ENCODE data around the gene MATK.

Gene MATK, protein sequence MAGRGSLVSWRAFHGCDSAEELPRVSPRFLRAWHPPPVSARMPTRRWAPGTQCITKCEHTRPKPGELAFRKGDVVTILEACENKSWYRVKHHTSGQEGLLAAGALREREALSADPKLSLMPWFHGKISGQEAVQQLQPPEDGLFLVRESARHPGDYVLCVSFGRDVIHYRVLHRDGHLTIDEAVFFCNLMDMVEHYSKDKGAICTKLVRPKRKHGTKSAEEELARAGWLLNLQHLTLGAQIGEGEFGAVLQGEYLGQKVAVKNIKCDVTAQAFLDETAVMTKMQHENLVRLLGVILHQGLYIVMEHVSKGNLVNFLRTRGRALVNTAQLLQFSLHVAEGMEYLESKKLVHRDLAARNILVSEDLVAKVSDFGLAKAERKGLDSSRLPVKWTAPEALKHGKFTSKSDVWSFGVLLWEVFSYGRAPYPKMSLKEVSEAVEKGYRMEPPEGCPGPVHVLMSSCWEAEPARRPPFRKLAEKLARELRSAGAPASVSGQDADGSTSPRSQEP

DNA sequence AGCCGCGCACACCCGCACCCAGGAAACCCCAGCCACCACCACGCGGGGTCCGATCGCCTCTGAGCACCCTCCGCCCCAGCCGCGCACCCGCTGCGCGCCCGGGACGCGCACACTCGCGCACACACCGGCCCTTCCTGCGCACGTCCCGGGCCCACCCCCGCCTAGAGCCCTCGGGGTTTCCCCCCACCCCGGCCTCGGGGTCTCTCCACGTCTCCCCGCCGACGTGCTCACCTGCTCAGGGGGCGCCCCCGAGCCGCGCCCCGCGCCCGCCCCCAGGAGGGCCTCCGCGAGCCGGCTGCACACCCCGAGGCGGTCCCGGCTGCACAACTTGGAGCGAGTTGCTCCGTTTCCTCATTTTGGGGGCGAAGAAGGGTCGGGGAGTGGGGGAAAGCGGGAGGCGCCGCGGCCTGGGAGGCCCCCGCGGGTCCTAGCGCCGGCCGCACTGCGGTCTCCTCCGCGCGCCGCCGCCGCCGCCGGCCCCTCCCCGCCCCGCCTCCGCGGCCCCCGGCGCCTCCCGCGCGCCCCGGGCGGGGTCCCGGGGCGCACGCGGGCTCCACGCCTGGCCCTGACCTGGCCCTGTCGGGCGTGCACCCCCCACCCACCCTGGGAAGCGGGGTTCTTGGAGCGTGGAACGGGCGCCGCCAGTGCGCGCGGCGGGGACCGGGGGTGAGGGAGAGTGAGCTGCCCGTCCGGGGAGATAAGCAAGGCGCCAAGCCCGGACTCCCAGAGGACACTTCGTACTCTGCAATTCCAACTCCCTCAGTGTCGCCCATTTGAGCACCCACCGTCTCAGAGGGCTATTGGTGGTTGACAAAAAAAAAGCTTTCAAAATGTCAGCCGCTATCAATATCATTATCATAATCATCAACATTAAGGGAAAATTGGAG is at the start of gene MATK:
TSS of gene MATK (minus strand) at position 444 of the 887 bp plus-strand sequence. CDS start 1,246 bp downstream, outside the sequence.
- peak; percentile 21 to 36 for DNase-seq (ENCODE audit: low read depth in 2 of 2)

DNA sequence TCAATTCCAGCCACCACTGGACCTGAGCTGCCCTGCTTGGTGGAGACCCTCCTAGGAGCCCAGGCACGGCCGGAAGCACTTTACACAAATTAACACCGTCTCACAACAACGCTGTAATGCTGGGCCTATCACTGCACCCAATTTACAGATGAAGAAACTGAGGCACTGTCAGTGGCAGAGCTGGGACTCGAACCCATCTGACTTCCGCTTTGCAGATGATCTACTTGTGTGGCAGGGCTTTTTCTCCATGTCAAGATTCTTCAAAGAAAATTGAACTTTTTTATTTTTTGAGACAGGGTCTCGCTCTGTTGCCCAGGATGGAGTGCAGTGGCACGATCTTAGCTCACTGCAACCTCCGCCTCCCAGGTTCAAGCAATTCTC is 48.9 kb upstream of the MATK start:
- DNase-seq (ENCODE audit: low read depth in 2 of 2), result no peak

DNA sequence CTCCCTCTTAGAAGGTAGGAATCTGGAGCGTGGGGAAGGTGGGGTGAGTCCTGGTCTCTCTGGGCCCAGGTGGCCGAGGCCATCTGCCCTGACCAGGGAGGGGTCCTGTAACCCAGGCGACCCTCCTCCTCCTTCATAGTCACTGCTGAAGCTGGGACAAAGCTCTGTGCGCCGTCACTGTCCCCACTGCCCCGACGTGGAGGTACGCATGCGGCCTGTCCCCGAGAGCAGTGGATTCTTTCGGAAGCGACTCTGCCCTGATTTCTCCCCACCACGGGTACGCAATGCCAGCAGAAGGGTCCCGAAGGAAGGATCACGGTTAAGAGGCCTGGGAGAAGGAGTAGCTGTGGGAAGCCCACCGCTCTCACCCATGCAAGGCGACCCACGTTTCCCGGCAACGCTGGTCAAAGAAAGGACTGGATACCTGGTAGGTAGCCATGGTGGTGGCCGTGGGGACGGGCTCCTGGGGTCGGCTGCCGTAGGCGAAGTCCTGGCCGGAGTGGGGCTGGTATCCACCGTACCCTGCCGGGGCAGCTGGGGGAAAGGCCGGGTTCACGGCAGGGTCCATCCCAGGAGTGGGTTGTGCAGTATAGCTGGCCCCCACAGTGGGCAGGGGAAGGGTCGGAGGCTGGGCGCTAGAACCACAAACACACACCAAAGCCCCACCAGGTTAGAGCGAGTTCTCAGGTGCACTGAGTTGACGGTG is 48.3 kb upstream of the MATK start:
- no peak for DNase-seq (ENCODE audit: low read depth in 2 of 2)

DNA sequence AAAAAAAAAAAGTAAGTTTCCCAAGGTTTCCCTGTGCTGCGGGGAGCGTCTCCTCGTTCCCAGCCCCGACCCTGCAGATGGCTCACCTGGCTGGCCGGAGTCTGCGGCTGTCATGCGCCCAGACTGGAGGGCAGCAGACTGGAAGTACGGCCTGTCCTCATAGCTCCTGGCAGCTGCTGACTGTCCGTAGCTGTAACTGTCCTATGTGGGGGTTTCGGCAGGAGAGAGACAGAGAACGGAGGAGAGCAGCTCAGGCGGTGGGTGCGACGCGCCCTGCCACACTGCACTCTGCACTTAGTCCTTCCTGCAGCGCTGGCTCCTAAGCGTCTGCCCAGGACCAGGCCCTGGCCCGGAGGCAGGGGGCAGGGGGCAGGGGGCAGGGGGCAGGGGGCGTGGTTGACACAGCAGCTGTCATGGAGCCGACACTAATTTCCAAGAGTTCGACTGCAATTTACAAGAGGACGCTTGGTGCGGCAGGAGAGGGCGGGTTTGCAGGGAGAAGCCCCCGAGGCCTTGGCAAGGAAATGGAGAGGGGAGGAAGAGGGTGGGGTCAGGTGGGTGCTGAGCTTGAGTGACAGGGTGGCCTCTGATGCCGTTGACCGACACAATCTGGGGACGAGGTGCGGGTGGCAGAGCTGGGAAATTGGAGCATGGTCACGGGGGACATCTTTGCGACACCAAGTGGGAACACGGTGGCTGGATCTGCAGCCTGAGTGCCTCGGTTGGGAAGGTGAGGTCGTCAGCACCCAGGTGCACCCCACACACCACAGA is 47.6 kb upstream of the MATK start:
- no peak for DNase-seq (ENCODE audit: low read depth in 2 of 2)

DNA sequence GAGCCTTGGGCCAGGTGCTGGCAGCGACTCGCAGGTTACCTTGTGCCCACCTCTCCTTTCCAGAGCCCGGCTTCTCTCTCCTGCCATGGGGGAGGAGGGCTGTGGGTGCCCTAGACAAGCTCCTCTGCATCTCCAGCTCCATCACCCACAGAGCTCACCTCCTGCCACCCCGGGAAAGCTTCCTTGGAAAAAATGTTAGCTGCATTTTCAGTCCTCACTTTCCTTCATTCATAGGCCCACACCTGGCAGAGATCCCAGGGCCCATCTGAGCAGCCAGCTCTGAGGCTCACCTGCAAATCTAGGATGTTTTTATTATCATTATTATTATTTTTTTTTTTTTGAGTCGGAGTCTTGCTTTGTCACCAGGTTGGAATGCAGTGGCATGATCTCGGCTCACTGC is 45.8 kb upstream of the MATK start:
- no peak for DNase-seq (ENCODE audit: low read depth in 2 of 2)

DNA sequence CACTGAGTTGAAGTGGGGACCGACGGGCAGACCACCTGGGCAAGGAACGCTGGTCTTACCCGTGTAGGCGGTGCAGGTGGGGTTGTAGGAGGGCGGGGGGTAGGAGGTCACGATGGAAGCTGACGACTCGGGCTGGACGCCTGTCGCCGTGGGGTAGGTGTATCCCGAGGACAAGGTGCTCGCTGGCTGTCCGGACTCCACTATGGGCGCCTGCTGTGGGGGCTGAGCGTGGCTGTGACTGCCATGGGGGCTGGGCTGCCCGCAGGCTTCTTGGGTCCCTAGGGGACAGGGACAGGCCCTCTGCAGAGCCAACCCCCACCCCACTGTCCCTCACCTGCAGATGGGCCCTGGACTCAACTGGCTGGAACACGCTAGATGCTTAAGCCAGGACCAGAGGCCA is 45.4 kb upstream of the MATK start:
- DNase-seq (ENCODE audit: low read depth in 2 of 2), result no peak

DNA sequence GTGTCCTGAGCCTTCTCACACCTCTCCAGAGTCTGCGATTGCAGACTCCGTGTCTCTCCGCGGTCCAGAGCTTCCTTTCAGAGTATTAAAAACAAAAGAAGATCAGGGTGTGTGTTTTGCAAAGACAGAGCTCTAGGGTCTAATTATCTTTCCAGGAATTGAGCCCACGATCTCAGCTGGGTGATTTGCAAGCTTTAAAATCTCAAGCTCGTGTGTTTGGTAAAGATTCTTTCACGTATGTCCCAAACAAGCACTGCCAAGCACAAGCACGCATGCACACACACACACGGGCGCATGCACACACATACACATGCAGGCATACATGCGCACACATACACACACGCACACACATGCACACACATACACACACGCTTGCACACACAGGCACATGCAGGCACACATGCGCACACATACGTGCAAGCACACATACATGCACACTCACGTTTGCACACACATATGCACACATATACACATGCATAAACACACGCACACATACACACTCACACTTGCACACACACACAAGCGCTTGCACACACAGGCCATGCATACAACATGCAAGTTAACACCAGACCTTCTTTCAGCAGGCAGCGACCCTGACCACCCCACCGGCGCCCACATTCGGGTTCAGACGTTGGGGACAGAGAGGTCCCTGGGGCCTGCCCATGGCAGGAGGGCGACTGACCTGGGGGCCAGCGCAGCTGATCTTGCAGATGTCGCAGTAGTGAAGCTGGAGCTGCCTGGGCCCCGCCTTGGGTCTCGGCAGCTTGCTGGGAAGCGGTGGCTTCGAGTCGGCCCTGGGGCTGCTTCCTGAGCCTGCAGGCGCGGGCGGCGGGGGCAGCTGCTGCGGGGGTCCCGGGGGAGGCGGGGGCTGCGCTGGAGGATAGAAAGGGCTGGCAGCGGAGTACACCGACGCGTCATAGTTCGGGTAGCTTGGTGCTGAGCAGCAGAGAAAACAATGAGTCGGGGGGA is 44.7 kb upstream of the MATK start:
- DNase-seq (ENCODE audit: low read depth in 2 of 2), result no peak

DNA sequence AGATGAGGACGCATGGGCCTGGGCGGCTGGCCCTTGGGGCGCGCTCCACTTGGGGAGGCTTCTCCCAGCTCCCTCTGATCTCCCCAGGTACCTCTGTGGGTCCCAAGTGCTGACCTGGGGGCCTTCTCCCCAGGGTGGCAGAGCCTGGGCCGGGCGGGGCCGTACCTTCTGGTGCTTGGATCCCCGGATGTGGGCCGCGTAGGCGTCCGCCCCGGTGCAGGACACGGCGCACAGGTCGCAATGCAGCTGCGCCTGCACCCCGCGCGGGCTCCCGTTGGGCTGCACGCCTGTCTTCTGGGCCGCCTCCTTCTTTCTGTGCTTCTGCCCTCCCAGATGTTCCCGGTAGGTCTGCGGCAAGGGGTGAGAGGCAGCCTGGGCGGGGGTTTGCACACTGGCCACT is 41.1 kb upstream of the MATK start:
- no peak for DNase-seq (ENCODE audit: low read depth in 2 of 2)

DNA sequence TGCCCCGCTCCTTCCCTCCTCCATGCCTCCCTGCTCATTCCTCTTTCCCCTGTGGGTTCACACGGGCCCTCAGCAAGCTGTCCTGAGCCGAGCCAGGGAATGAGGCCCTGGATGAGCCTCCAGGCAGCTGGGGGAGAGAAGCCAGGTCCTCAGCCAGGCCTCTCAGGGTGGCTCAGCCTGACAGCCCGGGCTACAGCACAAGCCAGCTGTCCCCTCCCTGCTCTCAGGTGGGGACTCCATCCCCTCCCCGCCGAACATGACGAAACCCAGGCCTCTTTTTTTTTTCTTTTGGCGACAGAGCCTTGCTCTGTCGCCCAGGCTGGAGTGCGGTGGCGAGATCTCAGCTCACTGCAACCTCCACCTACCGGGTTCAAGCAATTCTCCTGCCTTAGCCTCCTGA is 40.0 kb upstream of the MATK start:
- DNase-seq (ENCODE audit: low read depth in 2 of 2), result no peak

DNA sequence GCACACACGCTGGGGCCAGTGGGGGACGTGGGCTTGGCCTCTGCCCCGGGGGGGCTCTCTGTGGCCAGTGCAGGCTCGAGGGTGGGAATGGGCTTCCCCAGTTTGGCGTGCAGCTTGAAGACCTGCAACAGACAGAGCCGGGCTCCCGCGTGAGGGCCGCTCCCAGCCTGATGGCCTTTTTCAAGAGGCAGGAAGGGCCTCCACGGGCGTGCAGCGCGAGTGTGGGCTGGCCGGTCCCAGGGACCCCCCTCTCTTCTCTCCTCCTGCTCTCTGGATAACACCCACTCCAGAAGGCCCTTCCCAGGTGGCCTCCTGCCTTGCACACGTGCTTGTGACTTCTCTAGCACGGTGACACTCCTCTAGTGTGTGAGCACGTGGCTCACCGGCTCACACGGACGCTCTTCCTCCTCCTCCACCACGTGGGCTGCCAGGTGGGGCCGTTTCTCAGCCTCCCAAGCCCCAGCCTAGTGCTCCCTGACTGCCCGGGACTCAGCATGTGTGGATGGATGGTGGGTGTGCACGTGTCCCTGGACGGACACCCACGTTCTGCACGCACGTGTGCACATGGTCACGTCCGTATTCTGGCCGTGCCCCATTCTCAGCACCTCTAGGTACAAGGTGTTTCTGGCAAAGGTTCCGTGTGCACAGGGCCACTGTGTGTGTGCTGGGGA is 39.2 kb upstream of the MATK start:
- no peak for DNase-seq (ENCODE audit: low read depth in 2 of 2)

DNA sequence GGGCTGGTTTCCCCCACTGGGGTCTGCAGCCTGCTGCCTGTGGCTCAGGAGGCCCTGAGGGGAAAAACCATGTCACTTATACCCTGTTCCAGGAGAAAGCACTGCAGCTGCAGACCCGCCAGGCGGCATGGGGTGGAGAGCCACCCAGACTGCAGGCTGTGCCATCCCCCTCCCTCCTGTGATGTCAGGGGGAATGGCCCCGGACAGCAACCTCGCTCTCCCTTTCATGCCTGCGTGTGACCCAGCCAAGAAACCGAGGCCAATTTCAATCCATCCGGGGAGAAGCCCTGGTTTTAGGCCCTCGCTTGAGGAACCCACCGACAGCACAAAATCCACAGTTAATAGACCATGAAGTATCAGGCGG is 37.2 kb upstream of the MATK start:
- DNase-seq (ENCODE audit: low read depth in 2 of 2), result no peak

DNA sequence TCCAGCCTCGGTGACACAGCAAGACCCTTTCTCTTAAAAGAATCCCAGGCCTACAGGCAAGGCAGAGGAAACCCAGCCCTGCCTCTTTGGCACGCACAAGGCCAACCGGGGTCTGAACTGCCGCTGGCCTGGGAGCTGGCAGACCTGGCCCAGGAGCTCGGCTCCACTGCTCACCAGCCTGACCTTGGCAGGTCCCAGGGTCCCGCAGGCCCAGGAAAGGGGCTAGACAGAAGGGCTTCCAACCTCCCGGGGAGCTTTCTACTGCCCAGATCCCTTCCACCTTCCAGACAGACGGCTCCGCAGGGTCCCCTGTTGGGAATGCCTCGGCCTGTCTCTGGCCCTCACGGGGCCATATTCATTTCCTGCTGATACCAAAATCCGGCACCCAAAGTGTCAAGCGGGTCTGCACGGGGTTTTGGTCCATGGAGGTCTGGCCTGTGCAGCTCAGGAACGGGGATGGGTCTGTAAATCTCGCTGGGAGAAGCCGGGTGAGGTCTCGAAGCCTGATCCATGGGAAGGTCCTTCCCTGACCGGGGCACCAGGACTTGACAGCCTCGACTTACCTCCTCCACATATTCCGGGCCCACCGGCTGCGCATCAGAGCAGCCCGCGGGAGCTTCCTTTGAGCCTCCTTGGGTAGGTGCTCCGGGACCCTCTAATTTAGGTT is 36.6 kb upstream of the MATK start:
- DNase-seq (ENCODE audit: low read depth in 2 of 2), result no peak

DNA sequence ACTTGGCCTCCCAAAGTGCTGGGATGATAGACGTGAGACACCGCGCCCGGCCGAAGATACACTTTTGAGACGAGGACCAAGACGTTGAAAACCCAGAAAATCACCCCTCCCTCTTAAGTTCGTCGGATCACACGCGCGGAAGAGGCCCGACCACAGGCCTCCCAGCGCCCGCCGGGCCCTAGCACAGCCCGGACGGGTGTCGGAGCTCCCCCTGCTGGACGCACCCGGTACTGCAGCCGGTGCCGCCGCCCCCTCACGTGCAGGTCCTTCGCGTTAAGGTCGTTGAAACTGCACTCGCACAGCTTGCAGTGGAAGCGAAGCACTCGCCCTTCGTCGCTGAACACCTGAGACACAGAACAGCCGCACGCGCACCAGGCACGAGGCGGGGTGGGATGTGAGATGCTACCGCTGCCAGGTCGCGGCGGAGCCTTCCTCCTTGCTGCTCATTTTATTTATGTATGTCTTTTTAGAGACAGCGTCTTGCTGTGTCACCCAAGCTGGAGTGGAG is 35.7 kb upstream of the MATK start:
- DNase-seq (ENCODE audit: low read depth in 2 of 2), result peak; percentile 74 to 90

DNA sequence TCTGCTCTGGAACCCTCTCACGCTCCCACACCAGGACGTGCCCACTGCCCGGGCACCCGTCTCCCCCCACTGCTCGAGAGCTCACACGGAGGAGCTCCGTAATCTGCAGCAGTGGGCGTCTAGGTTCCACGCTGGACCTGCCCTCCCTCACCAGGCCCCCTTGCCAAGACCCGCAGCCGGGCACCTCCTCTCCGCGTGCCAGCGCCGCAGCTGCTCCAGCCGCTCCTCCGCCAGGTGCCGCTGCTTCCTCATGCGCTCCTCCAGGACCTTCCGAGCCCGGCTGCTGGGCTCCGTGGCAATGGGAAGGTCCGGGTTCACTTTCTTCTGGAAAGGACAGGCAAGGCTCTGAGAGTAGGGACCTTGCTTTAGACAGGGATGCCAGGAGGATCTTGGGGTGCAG is 35.0 kb upstream of the MATK start:
- DNase-seq (ENCODE audit: low read depth in 2 of 2), result no peak

DNA sequence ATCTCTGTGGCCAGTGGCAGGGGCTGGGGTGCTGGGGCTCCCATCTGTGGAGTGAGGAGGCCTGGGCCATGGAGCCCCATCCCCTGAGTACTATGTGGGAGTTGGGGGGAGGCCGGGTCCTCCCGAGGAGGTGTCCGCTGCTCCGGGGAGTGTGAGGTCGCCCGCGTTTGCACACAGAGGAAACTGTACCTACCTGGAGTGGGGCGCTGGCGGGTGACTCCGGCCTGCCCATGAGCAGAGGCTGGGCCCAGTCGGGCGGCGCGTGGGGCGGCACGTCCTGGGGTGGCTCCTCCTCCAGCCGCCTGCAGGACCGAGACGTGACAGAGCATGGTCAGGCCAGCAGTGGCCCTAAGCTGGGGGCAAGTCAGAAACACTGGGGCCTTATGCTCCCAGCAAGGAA is 33.8 kb upstream of the MATK start:
- no peak for DNase-seq (ENCODE audit: low read depth in 2 of 2)

DNA sequence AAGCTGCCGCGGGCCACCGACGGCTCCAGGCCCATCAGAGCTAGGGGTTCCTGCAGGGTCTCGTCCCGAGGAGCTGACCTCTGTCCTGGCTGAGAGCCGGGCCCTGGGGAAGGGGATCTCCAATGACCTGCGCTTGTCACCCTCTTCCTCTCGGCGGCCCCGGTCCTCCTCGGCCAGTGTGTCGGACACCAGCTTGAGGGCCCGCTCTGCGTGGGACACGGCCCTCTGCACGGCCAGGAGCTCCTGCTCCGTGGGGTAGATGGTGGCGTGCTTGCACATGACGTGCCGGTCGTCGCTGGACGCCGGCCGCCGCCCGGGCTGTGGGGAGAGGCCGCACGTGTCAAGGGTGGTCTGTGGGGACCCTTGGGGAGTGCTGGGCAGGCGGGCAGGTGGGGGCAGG is 32.7 kb upstream of the MATK start:
- no peak for DNase-seq (ENCODE audit: low read depth in 2 of 2)

DNA sequence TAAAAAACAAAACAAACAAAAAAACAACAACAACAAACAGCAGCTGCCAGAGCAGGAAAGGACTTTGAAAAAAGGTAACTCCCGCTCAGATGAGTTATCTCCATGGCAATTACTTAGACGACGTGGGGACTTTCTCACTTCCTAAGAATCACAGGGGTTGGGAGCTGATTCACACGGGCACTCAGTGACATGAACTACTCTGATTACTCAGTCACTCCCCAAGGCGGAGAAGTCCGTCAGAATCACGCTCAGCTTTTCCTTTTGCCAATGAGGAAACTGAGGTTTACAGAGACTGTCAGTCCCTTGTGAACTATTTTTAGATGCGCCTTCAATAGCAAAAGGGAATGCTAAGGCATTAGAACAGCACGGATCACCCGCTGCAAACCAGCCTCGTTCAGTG is 32.3 kb upstream of the MATK start:
- no peak for DNase-seq (ENCODE audit: low read depth in 2 of 2)

DNA sequence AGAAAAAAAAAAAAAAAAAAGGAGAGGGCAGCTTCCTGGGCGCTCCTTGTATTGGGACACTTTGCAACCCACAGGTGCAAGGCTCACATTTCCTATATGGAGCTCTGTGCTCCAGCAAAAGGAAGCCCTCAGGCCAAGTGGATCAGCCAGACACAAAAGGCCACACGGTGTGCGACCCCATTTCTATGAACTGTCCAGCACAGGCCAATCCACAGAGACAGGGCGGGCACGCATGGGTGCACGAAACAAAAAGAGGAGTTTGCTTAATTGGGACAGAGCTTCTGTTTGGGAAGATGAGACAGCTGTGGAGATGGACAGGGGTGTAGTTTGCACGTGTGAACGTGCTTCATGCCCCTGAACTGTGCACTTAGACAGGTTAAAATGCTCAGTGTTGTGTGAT is 31.6 kb upstream of the MATK start:
- no peak for DNase-seq (ENCODE audit: low read depth in 2 of 2)
